Skin epidermis (tissue), 12 donors: ENCODE results near the gene RNGTT.
A peak's percentile ranks its signal among the peaks of the same experiment; 100 is the strongest.

Experiments
- H3K27ac ChIP-seq, 21 experiments: fragments of 200-600 bp; sonication (generic) in 11 of 21; one replicate each; pipeline ENCODE4 v1.5.0; 2020; ENCODE audit warnings: mild to moderate bottlenecking in 3 of 21, inconsistent platforms in 2 of 21, moderate library complexity in 2 of 21
- H3K4me3 ChIP-seq, 7 experiments: fragments of 200-600 bp; sonication (generic) in 2 of 7; one replicate each; pipeline ENCODE4 v1.5.0; 2020; ENCODE audit warnings: inconsistent platforms in 2 of 7, mild to moderate bottlenecking in 2 of 7, moderate library complexity in 1 of 7

The RNGTT gene

DNA sequence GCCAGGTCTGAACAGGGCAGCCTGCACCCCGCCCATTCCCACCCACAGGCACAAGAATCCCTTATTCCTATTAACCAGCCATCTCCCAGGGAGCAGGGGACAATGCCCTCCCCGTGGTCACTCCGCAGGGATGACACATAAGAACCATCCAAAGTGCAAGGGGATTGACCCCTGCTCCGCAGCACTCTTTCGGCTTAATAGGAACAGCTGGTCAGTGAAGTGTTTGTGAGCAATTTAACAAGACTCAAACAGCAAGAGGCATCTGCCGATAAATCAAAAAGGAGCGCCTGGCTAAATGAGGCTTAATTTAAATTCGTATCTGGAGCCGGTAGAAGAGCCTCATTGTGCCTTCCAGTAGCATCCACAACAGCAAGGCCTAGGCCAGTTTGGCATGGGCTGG lies 389.4 kb downstream of the RNGTT start:
- no peak overlapping the region for H3K27ac ChIP-seq
- H3K4me3 ChIP-seq: no peak overlapping the region

DNA sequence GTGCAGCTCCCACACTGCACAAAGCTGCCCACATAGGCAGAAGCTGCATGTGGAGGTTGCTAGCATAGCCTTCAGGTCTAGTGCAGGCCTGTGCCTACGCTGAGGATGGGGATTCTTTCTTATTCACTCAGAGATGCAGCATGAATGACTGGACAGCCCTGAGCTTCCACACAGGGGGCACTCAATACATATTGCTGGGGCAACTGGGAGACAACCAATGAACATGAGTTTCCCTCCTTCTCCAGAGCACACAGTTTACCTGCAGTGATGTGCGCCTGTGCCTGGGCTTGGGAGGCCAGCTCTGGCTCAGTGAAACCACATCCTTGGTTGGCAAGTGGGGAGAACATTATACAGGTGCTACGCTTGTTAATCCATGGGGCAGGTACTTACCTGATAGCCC lies 389.9 kb downstream of the RNGTT start:
- H3K27ac ChIP-seq: no peak overlapping the region

GRCh38 chr6:88572449-88573139 lies 390.8 kb downstream of the RNGTT start:
- no peak overlapping the region for H3K27ac ChIP-seq
- no peak overlapping the region for H3K4me3 ChIP-seq

More for the DNA sequence above, 389.9 kb downstream of the RNGTT start:
- no peak overlapping the region for H3K4me3 ChIP-seq

GRCh38 chr6:88569959-88570358 lies 393.5 kb downstream of the RNGTT start:
- Histone ChIP-seq H3K27ac (no peak overlapping the region), H3K4me3 (no peak overlapping the region)

- no peak overlapping the region for H3K27ac ChIP-seq
- H3K4me3 ChIP-seq: no peak overlapping the region
Measured at GRCh38 chr6:88567696-88568095, 395.7 kb downstream of the RNGTT start.

DNA sequence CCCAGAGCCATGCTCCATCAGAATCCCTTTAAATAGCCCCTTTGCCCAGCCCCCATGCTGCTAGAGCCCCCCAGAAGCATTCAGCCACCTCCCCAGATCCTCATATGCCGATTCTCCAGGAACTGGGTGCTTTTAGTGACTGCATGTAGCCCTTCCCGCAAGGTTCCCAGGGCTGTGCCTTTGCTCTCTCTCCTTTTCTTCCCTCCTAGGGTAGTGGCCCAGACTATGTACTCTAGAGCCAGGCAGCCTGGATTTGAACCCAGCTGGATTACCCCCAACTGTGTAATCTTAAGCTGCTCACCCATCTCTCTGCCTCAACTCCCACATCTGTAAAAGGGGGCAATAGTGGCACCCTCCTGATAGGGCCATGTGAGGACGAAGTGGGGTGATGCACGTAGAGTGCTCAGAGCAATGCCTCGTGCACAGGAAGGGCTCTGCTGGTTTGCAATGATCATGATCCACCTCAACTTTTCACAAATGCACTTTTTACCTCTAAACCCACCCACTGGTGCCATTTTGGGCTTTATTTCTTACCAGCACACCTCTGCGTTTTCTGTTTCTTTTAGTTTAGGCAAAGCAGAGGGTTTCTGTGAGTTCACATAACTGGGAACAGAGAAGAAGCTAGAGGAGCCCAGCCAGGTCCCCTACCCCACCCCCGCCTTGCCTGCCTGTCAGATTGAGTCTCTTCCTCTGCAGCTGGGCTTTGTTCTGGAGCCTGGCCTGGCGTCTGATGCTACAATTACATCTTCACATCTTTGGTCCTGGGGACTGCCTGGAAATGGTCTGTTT lies 396.5 kb downstream of the RNGTT start:
- H3K4me3 ChIP-seq: no peak overlapping the region
- H3K27ac ChIP-seq: no peak overlapping the region

- Histone ChIP-seq H3K4me3 (no peak overlapping the region), H3K27ac (no peak overlapping the region)
Measured at GRCh38 chr6:88565836-88566235, 397.6 kb downstream of the RNGTT start.

- H3K4me3 ChIP-seq: no peak overlapping the region
- H3K27ac ChIP-seq: no peak overlapping the region
Measured at GRCh38 chr6:88565409-88565811, 398.0 kb downstream of the RNGTT start.

DNA sequence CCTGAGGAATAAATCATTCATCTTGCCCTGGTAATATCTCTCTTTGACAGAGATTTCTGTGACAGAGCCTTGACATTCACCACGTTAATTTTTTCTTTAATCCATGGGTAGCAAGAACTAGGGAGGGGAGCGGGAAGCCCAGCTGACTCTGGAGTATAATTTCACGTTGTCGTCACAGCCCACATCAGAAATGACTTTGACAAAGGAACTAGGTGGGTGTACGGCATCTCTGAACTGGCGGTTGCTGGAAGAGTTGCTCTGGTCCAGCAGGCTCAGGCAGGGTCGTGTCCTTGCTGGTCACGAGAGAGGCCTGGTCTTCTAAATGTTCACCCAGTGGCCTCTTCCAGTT lies 400.2 kb downstream of the RNGTT start:
- Histone ChIP-seq H3K27ac (no peak overlapping the region), H3K4me3 (no peak overlapping the region)

- no peak overlapping the region for H3K27ac ChIP-seq
- H3K4me3 ChIP-seq: no peak overlapping the region
Measured at GRCh38 chr6:88562353-88563276, 400.8 kb downstream of the RNGTT start.

- Histone ChIP-seq H3K4me3 (no peak overlapping the region), H3K27ac (peak overlapping the region in 1 of 21 experiments; percentile 4)
Measured at GRCh38 chr6:88561954-88562315, 401.5 kb downstream of the RNGTT start.

DNA sequence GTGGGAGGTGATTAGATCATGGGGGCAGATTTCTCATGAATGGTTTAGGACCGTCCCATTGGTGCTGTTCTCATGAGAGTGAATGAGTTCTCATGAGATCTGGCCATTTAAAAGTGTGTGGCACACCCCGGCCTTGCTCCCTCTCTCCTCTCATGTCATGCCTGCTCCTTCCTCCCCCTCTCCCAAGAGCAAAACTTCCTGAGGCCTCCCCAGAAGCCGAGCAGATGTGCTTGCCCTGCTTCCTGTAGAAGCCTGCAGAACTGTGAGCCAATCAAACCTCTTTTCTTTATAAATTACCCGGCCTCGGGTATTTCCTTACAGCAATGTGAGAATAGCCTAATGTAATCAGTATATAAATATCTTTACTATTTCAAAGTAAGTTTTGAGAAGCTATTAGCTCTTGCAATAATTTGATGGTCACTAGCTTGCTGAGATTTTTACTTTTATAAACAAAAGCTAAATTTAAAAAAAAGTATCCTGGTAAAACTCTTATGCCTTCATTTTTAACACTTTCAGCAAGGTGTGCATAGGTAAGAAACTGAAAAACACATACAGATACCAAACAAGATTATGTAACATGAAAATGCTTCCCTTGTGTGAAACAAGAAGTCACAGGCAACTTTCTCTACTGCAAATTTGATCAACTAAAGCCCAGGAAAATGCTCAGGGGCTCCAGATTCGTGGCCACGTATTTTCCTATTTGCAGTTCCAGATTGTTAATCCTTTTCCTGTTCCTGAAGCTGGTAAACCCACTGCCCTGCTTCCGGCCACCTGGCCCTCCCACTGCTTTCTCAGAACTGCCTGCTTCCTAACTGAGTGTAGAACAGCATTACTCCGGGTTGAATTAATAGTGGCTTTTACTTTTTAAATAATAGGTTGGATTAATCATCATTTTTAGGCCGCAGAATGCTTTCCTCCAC lies 402.1 kb downstream of the RNGTT start:
- H3K27ac ChIP-seq: peak overlapping the region in 1 of 21 experiments; percentile 4
- H3K4me3 ChIP-seq: no peak overlapping the region
